Fibroblast of skin of right quadriceps (primary cell): ENCODE data around the gene SCAF8.
"Not testable (repeated sequence)": the region's sequence is repeated elsewhere in the genome, so short reads cannot be mapped to it uniquely, and the experiment has no call there.

ENCODE experiments used
- DNase-seq: peaks from one replicate; pipeline ENCODE4 v3.0.0-alpha.2; 2013

SCAF8 gene, protein sequence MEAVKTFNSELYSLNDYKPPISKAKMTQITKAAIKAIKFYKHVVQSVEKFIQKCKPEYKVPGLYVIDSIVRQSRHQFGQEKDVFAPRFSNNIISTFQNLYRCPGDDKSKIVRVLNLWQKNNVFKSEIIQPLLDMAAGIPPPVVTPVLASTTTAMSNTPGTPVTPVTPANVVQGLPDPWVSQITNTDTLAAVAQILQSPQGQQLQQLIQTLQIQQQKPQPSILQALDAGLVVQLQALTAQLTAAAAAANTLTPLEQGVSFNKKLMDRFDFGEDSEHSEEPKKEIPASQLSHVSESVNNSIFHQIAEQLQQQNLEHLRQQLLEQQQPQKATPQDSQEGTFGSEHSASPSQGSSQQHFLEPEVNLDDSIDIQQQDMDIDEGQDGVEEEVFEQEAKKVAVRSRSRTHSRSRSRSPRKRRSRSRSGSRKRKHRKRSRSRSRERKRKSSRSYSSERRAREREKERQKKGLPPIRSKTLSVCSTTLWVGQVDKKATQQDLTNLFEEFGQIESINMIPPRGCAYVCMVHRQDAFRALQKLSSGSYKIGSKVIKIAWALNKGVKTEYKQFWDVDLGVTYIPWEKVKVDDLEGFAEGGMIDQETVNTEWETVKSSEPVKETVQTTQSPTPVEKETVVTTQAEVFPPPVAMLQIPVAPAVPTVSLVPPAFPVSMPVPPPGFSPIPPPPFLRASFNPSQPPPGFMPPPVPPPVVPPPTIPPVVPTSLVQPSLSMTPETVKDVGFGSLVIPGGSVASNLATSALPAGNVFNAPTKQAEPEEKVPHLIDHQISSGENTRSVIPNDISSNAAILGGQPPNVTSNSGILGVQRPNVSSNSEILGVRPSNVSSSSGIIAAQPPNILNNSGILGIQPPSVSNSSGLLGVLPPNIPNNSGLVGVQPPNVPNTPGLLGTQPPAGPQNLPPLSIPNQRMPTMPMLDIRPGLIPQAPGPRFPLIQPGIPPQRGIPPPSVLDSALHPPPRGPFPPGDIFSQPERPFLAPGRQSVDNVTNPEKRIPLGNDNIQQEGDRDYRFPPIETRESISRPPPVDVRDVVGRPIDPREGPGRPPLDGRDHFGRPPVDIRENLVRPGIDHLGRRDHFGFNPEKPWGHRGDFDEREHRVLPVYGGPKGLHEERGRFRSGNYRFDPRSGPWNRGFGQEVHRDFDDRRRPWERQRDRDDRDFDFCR (N-terminal part only)

DNA sequence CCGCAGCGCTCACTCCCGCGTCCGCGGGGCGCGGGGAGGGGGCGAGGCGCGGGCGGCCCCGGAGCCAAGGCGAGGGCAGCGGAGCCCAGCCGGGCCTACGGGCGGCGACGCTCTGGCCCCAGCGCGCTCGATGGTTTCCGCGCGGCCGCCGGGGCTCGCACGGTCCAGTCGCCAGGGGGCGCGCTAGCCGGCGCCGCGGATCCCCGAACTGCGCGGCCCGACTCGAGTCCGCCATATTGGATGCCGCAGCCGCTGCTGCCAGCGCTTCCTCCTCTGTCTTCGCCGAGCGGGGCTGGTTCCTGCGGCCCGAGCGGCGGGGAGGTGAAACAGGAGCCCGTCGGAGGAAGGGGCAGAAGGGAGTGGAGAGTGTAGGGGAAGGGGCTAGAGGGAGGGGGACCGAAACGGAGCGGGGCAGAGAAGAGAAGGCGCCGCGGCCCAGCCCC is at the start of gene SCAF8:
Gene SCAF8, plus strand, starts transcription at position 234 of the 443 bp plus-strand sequence. CDS start 485 bp downstream, outside the sequence.
- peak; percentile 85 for DNase-seq

DNA sequence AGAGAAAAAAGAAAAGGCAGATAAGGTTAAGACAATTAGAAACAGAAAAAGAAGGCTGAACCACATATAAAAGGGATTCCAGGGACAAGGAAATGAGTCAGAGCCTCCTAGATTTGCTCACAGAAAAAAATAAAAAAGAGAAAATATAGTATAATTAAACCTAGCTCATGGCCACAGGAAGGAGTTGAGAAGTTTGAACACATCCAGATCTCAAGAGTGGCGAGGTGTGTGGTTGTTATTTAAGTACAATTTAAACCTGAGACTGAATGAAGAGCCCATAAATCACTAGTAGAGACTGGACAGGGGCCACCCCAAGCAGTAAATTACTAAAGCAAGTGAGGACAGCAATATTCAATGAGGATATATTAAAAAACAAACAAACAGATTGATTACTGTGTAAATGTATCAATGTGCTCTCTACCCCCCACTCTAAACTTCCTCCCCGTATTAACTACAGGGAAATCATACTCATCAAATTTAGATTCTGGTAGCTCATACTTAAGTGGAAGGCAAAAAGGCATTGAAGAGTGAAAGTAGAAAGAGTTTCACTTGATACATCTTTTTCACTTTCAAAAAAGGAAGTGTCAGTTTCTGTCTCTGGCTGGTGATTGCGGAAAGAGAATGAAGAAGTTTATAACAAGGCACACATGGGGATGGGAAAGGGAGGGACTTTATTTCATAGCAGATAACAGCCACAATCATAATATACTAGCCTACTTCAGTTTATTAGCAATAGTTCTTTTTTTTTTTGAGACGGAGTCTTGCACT is 49.3 kb upstream of the SCAF8 start:
- DNase-seq, result peak; percentile 58

- DNase-seq, result no peak
Measured at GRCh38 chr6:154686162-154686561, 47.1 kb upstream of the SCAF8 start.

GRCh38 chr6:154689493-154690255 is 43.5 kb upstream of the SCAF8 start:
- DNase-seq, result no peak

DNA sequence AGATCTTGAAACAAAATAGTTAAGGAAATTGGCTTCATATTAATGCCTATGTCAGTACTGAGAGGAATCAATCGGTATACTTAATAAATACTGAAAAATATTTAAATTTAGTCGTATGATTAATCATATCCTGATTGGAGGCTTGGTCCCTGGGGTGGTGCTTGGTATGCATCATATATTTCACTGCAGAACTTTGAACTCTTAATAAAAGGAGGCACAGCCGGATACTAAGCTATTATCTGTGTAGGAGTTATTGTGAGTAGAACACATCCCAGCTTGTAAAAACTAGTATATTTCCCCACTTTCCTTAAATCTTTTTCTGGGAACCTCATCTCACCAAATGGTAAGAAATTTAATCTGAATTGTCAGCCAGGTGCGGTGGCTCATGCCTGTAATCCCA is 42.4 kb upstream of the SCAF8 start:
- no peak for DNase-seq

GRCh38 chr6:154696661-154697060 is 36.6 kb upstream of the SCAF8 start:
- no peak for DNase-seq

- DNase-seq, result no peak
Measured at GRCh38 chr6:154703124-154703523, 30.1 kb upstream of the SCAF8 start.

DNA sequence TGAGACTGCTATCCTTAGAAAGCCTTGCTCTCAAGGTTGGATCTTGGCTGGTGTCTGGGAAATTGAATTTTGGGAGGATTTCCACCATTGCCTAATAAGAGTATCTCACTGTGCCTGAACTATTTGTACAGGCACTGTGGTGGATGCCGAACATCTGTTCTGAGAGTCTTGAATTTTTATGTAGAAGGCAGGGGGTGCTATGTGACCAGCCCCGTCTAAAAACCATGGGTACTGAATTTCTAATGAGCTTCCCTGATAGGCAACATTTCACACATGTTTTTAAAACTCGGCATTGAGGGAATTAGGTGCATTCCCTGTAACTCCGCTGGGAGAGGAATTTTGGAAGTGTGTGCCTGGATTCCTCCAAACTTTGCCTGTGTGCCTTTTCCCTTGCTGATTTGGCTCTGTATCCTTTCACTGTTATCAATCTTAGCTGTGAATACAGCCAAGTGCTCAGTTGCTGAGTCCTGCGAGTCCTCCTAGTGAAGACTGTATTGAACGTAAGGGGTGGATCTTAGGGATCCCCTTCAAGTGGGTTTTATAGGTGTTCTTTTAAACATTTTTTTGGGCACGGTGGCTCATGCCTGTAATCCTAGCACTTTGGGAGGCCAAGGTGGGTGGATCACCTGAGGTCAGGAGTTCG is 27.6 kb upstream of the SCAF8 start:
- no peak for DNase-seq

GRCh38 chr6:154706389-154706788 is 26.8 kb upstream of the SCAF8 start:
- no peak for DNase-seq

- no peak for DNase-seq
Measured at GRCh38 chr6:154709621-154710020, 23.6 kb upstream of the SCAF8 start.

GRCh38 chr6:154710689-154711088 is 22.5 kb upstream of the SCAF8 start:
- DNase-seq, result no peak

DNA sequence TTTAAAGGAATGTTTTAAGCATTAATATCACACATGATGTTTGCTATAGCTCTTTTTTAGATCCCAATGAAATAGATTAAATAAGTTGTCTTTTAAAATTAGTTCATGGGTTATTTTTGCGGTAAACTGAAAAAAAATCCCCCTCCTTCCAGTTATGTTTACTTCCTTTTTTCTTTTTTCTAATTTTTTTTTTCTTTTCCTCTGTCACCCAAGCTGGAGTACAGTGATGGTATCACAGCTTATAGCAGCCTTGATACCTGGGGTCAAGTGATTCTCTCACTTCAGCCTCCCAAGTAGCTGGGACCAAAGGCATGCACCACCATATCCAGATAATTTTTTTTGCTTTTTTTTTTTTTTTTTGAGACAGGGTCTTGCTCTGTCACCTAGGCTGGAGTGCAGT is 17.8 kb upstream of the SCAF8 start:
- DNase-seq, result no peak

DNA sequence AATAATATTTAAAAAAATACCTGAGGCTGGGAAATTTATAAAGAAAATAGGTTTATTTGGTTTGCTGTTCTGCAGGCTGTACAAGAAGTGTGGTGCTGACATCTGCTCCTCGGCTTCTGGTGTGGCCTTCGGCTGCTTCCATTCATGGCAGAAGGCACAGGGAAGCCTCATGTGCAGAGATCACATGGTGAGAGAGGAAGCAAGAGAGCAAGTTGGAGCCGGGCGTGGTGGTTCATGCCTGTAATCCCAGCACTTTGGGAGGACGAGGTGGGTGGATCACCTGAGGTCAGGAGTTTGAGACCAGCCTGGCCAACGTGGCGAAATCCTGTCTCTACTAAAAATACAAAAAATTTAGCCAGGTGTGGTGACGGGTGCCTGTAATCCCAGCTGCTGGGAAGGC is 16.9 kb upstream of the SCAF8 start:
- DNase-seq, result not testable (repeated sequence)

DNA sequence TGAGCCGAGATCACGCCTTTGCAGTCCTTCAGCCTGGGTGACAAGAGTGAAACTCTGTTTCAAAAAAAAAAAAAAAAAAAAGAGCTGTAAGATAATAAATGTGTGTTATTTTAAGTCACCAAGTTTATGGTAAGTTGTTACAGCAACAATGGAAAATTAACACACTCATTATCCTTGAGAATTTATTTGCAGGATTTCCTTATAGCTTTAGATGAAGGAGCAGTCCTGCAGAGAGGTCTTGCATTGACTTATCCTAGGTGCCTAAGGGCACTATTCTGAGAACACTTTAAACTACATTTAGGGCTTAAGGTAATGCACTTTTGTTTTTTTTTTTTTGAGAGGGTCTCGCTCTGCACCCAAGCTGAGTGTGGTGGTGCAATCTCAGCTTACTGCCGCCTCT is 13.8 kb upstream of the SCAF8 start:
- no peak for DNase-seq

- no peak for DNase-seq
Measured at GRCh38 chr6:154719854-154720253, 13.4 kb upstream of the SCAF8 start.

DNA sequence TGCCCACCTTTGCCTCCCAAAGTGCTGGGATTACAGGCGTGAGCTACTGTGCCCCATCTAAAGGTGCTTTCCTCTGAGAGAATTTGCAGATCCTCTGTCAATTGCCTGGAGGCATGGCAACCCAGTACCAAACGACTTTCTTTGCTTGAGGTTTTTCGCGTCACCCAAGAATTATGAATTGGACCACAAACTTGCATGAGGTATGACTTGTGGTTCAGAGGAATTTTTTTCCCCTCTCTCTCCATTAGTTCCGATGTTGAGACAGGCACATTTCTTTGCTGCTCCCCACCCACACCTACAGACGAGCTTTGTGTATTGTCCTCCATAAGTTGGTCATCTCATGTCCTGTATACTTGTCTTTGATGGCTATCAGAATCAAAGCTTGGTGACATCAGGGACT is 11.8 kb upstream of the SCAF8 start:
- peak; percentile 79 for DNase-seq

DNA sequence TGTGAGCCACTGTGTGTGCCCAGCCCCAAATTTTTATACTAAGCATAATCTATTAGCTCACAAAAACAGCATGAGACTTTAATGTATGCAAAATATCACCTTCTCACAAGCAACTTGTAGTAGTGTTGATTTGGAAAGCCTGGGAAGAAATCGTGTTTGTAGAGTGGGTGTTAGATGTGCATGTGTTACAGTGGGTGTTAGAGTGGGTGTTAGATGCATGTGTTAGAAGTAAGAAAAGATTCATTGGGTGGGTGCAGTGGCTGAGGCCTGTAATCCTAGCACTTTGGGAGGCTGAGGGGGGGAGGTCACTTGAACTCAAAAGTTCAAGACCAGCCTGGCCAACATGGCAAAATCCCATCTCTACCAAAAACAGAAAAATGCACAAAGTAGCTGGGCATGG is 6.3 kb upstream of the SCAF8 start:
- no peak for DNase-seq

DNA sequence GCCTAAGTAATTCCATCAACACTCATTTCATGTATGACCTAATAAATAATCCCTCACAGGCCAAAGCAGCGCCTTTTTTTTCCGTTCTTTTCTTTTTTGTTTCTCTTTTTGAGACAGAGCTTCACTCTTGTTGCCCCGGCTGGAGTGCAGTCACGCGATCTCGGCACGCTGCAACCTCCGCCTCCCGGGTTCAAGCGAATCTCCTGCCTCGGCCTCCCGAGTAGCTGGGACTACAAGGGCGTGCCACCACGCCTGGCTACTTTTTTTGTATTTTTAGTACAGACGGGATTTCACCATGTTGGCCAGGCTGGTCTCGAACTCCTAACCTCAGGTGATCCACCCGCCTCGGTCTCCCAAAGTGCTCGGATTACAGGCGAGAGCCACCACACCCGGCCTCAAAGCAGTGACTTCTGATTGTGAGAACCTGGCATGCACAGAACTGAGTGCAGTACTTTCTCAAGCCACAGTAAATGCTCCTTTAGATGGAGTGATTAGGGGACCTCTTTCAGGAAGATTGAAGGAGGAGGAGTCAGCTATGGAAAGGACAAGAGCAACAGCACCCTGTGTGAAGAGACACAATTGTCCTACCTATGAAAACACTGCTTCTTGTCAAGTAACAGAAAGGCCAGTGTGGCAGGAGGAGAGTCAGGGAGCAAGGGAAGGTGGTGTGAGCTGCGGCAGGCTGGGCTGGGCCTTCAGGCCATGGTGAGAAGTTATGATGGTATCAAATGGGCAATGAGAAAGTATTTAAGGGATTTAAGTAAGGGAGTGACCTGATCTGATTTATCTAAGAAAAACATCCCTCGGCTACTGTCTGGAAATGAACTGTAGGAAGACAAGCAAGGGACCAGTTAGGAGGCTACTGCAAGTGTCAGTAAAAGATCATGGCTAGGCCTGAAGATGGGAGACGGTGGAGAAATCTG is 1.7 kb upstream of the SCAF8 start:
- DNase-seq, result no peak

GRCh38 chr6:154732538-154733182 is 556 bp upstream of the SCAF8 start:
- no peak for DNase-seq
